ENCODE data around the gene TAC4.

Gene TAC4

GRCh38 chr17:49872754-49873377 is 25.0 kb upstream of the TAC4 start:
- no peak for DNase-seq

- DNase-seq = no peak
These were observed 23.3 kb upstream of the TAC4 start for GRCh38 chr17:49871211-49871610.

- no peak for DNase-seq
These were observed 22.4 kb upstream of the TAC4 start for GRCh38 chr17:49870298-49870697.

- no peak for DNase-seq
These were observed 21.1 kb upstream of the TAC4 start for GRCh38 chr17:49869038-49869374.

GRCh38 chr17:49866882-49867413 is 19.1 kb upstream of the TAC4 start:
- no peak for DNase-seq

- DNase-seq = no peak
These were observed 18.1 kb upstream of the TAC4 start for GRCh38 chr17:49866019-49866380.

- no peak for DNase-seq
These were observed 15.0 kb upstream of the TAC4 start for GRCh38 chr17:49862781-49863331.

- peak; percentile 52 for DNase-seq
These were observed 13.4 kb upstream of the TAC4 start for GRCh38 chr17:49861150-49861884.

GRCh38 chr17:49859991-49860953 is 12.4 kb upstream of the TAC4 start:
- no peak for DNase-seq

- DNase-seq = no peak
These were observed 10.9 kb upstream of the TAC4 start for GRCh38 chr17:49858796-49859195.

GRCh38 chr17:49854126-49854525 is 6.3 kb upstream of the TAC4 start:
- DNase-seq = no peak

- DNase-seq = no peak
These were observed 5.7 kb upstream of the TAC4 start for GRCh38 chr17:49853470-49854015.

- DNase-seq = peak; percentile 64
These were observed 3.8 kb upstream of the TAC4 start for GRCh38 chr17:49851387-49852291.

GRCh38 chr17:49850772-49851386 is 3.0 kb upstream of the TAC4 start:
- DNase-seq = no peak

GRCh38 chr17:49850218-49850610 is 2.3 kb upstream of the TAC4 start:
- no peak for DNase-seq

- DNase-seq = no peak
These were observed 870 bp upstream of the TAC4 start for GRCh38 chr17:49848739-49849138.

GRCh38 chr17:49846938-49847712 is 744 bp downstream of the TAC4 start:
- no peak for DNase-seq

GRCh38 chr17:49845321-49845720 is 2.5 kb downstream of the TAC4 start:
- DNase-seq = no peak

GRCh38 chr17:49843774-49844350 is 4.0 kb downstream of the TAC4 start:
- no peak for DNase-seq

- DNase-seq = no peak
These were observed 5.0 kb downstream of the TAC4 start for GRCh38 chr17:49842846-49843245.

Measured in CD4-positive, alpha-beta T cell treated with Interleukin-15 for 1 hour (primary cell).